KOPT-K1 (cell line): ENCODE results near the gene ARHGEF16.

Experiments
- H3K27ac ChIP-seq: fragments of 200-600 bp; sonication (generic); 2 replicates; pipeline ENCODE4 v1.5.1; 2016; ENCODE audit warnings: antibody characterized with exemption, mild to moderate bottlenecking, low read depth, low read length; ENCODE audit not compliant: poor library complexity, severe bottlenecking
- H3K36me3 ChIP-seq: fragments of 200-600 bp; sonication (generic); 2 replicates; pipeline ENCODE4 v1.5.1; 2017; ENCODE audit warnings: antibody characterized with exemption, mild to moderate bottlenecking, low read length, moderate library complexity; ENCODE audit not compliant: insufficient read depth
- H3K9me3 ChIP-seq: fragments of 200-600 bp; sonication (generic); 2 replicates; pipeline ENCODE4 v1.5.1; 2017; ENCODE audit warnings: antibody characterized with exemption, low read length, mild to moderate bottlenecking; ENCODE audit not compliant: insufficient read depth, poor library complexity, severe bottlenecking

The ARHGEF16 gene

GRCh38 chr1:3472088-3472850 lies 17.8 kb downstream of the ARHGEF16 start:
- H3K9me3 ChIP-seq = no peaks in the 10 kb centered on the region
- no peaks in the 10 kb centered on the region for H3K36me3 ChIP-seq

GRCh38 chr1:3472906-3473305 lies 18.4 kb downstream of the ARHGEF16 start:
- H3K27ac ChIP-seq = no peak overlapping the region
- no peaks in the 10 kb centered on the region for H3K9me3 ChIP-seq
- no peaks in the 10 kb centered on the region for H3K36me3 ChIP-seq

More at GRCh38 chr1:3472088-3472850, 17.8 kb downstream of the ARHGEF16 start:
- no peak overlapping the region for H3K27ac ChIP-seq

- Histone ChIP-seq H3K27ac (no peak overlapping the region), H3K9me3 (no peaks in the 10 kb centered on the region), H3K36me3 (no peaks in the 10 kb centered on the region)
Measured at GRCh38 chr1:3473381-3473844, 18.9 kb downstream of the ARHGEF16 start.

- Histone ChIP-seq H3K9me3 (no peaks in the 10 kb centered on the region), H3K27ac (no peak overlapping the region), H3K36me3 (no peaks in the 10 kb centered on the region)
Measured at GRCh38 chr1:3474016-3474415, 19.6 kb downstream of the ARHGEF16 start.

- Histone ChIP-seq H3K27ac (no peak overlapping the region), H3K36me3 (no peaks in the 10 kb centered on the region), H3K9me3 (no peaks in the 10 kb centered on the region)
Measured at GRCh38 chr1:3474421-3474820, 20.0 kb downstream of the ARHGEF16 start.

- Histone ChIP-seq H3K9me3 (no peaks in the 10 kb centered on the region), H3K36me3 (no peaks in the 10 kb centered on the region), H3K27ac (no peak overlapping the region)
Measured at GRCh38 chr1:3475839-3476573, 21.5 kb downstream of the ARHGEF16 start.

GRCh38 chr1:3476666-3477065 lies 22.2 kb downstream of the ARHGEF16 start:
- Histone ChIP-seq H3K9me3 (no peaks in the 10 kb centered on the region), H3K27ac (no peak overlapping the region), H3K36me3 (no peaks in the 10 kb centered on the region)

- Histone ChIP-seq H3K27ac (no peak overlapping the region), H3K9me3 (no peaks in the 10 kb centered on the region), H3K36me3 (no peaks in the 10 kb centered on the region)
Measured at GRCh38 chr1:3477241-3477995, 23.0 kb downstream of the ARHGEF16 start.

GRCh38 chr1:3478187-3478586 lies 23.7 kb downstream of the ARHGEF16 start:
- Histone ChIP-seq H3K36me3 (no peaks in the 10 kb centered on the region), H3K9me3 (no peaks in the 10 kb centered on the region), H3K27ac (no peak overlapping the region)

GRCh38 chr1:3479511-3480368 lies 25.3 kb downstream of the ARHGEF16 start:
- Histone ChIP-seq H3K9me3 (no peaks in the 10 kb centered on the region), H3K36me3 (no peaks in the 10 kb centered on the region), H3K27ac (no peak overlapping the region)

GRCh38 chr1:3480369-3480719 lies 25.9 kb downstream of the ARHGEF16 start:
- Histone ChIP-seq H3K9me3 (no peaks in the 10 kb centered on the region), H3K27ac (no peak overlapping the region), H3K36me3 (no peaks in the 10 kb centered on the region)

- H3K27ac ChIP-seq = no peak overlapping the region
- H3K9me3 ChIP-seq = no peaks in the 10 kb centered on the region
- no peaks in the 10 kb centered on the region for H3K36me3 ChIP-seq
Measured at GRCh38 chr1:3481046-3481445, 26.6 kb downstream of the ARHGEF16 start.

- no peak overlapping the region for H3K27ac ChIP-seq
- no peaks in the 10 kb centered on the region for H3K9me3 ChIP-seq
- no peaks in the 10 kb centered on the region for H3K36me3 ChIP-seq
Measured at GRCh38 chr1:3481836-3482375, 27.4 kb downstream of the ARHGEF16 start.

GRCh38 chr1:3482378-3482849 lies 27.9 kb downstream of the ARHGEF16 start:
- no peak overlapping the region for H3K27ac ChIP-seq
- H3K36me3 ChIP-seq = no peaks in the 10 kb centered on the region
- no peaks in the 10 kb centered on the region for H3K9me3 ChIP-seq
